BLaER1 (cell line): ENCODE results near the gene BIN1.

Experiments used
- H3K27ac ChIP-seq: shearing (Covaris generic); formaldehyde crosslinking; 2 replicates; pipeline ENCODE4 v1.8.1; 2022
- H3K27me3 ChIP-seq: shearing (Covaris generic); formaldehyde crosslinking; 2 replicates; pipeline ENCODE4 v1.8.1; 2022
- H3K36me3 ChIP-seq: shearing (Covaris generic); formaldehyde crosslinking; 2 replicates; pipeline ENCODE4 v1.8.1; 2022
- H3K4me1 ChIP-seq: shearing (Covaris generic); formaldehyde crosslinking; 2 replicates; pipeline ENCODE4 v1.8.1; 2022
- H3K4me2 ChIP-seq: shearing (Covaris generic); formaldehyde crosslinking; 2 replicates; pipeline ENCODE4 v1.8.1; 2022
- H3K4me3 ChIP-seq: shearing (Covaris generic); formaldehyde crosslinking; 2 replicates; pipeline ENCODE4 v1.8.1; 2022
- H3K9ac ChIP-seq: shearing (Covaris generic); formaldehyde crosslinking; 2 replicates; pipeline ENCODE4 v1.8.1; 2022
- H3K9me3 ChIP-seq: shearing (Covaris generic); formaldehyde crosslinking; 2 replicates; pipeline ENCODE4 v1.8.1; 2022
- H4K20me1 ChIP-seq: shearing (Covaris generic); formaldehyde crosslinking; 2 replicates; pipeline ENCODE4 v1.8.1; 2022
- Cebpa-rat ChIP-seq: shearing (Covaris generic); IDR thresholded peaks from 2 replicates; pipeline ENCODE4 v1.8.1; 2022

Gene BIN1

GRCh38 chr2:127145280-127145895 lies 38.4 kb upstream of the BIN1 start:
- Histone ChIP-seq H3K4me1 (peaks cover 17% of the 10 kb centered on the region), H3K36me3 (no peaks in the 10 kb centered on the region), H3K27me3 (no peaks in the 10 kb centered on the region), H3K27ac (no peak overlapping the region), H4K20me1 (no peaks in the 10 kb centered on the region), H3K9me3 (peaks cover under 1% of the 10 kb centered on the region), H3K4me2 (no peak overlapping the region), H3K9ac (no peak overlapping the region), H3K4me3 (no peak overlapping the region)
- TF ChIP-seq Cebpa-rat, result no peak

- Histone ChIP-seq H3K36me3 (no peaks in the 10 kb centered on the region), H3K27me3 (no peaks in the 10 kb centered on the region), H3K4me3 (no peak overlapping the region), H3K4me2 (peak overlapping the region; percentile 22), H4K20me1 (no peaks in the 10 kb centered on the region), H3K9ac (no peak overlapping the region; the same call in 1 of the 2 replicates), H3K27ac (no peak overlapping the region), H3K9me3 (no peaks in the 10 kb centered on the region), H3K4me1 (peaks cover 28% of the 10 kb centered on the region)
- no peak for TF ChIP-seq Cebpa-rat
Measured at GRCh38 chr2:127143841-127144782, 37.2 kb upstream of the BIN1 start.

GRCh38 chr2:127142663-127143630 lies 36.0 kb upstream of the BIN1 start:
- no peak overlapping the region for H3K4me2 ChIP-seq
- peaks cover 28% of the 10 kb centered on the region for H3K4me1 ChIP-seq
- no peaks in the 10 kb centered on the region for H3K9me3 ChIP-seq
- TF ChIP-seq Cebpa-rat, result no peak
- no peak overlapping the region for H3K4me3 ChIP-seq
- no peak overlapping the region for H3K9ac ChIP-seq
- H3K27me3 ChIP-seq, result no peaks in the 10 kb centered on the region
- no peaks in the 10 kb centered on the region for H3K36me3 ChIP-seq
- H4K20me1 ChIP-seq, result no peaks in the 10 kb centered on the region
- H3K27ac ChIP-seq, result no peak overlapping the region

- no peak overlapping the region for H3K9ac ChIP-seq
- H4K20me1 ChIP-seq, result no peaks in the 10 kb centered on the region
Measured at GRCh38 chr2:127140538-127140937, 33.6 kb upstream of the BIN1 start.

GRCh38 chr2:127139766-127140165 lies 32.8 kb upstream of the BIN1 start:
- Histone ChIP-seq H3K36me3 (no peaks in the 10 kb centered on the region), H3K9ac (no peak overlapping the region), H4K20me1 (no peaks in the 10 kb centered on the region), H3K27ac (no peak overlapping the region), H3K27me3 (no peaks in the 10 kb centered on the region), H3K4me3 (no peak overlapping the region), H3K9me3 (no peaks in the 10 kb centered on the region), H3K4me2 (peak overlapping the region; percentile 35), H3K4me1 (peaks cover 57% of the 10 kb centered on the region)
- TF ChIP-seq Cebpa-rat, result no peak

More at GRCh38 chr2:127140538-127140937, 33.6 kb upstream of the BIN1 start:
- no peak overlapping the region for H3K27ac ChIP-seq
- peak overlapping the region; percentile 35 for H3K4me2 ChIP-seq
- no peak for TF ChIP-seq Cebpa-rat
- no peaks in the 10 kb centered on the region for H3K9me3 ChIP-seq
- peaks cover 52% of the 10 kb centered on the region for H3K4me1 ChIP-seq
- H3K4me3 ChIP-seq, result no peak overlapping the region
- H3K36me3 ChIP-seq, result no peaks in the 10 kb centered on the region
- H3K27me3 ChIP-seq, result no peaks in the 10 kb centered on the region

GRCh38 chr2:127138281-127138680 lies 31.3 kb upstream of the BIN1 start:
- Histone ChIP-seq H3K4me2 (no peak overlapping the region), H3K27me3 (no peaks in the 10 kb centered on the region), H3K9ac (no peak overlapping the region), H3K4me3 (no peak overlapping the region), H4K20me1 (no peaks in the 10 kb centered on the region), H3K27ac (no peak overlapping the region), H3K4me1 (peaks cover 46% of the 10 kb centered on the region), H3K9me3 (no peaks in the 10 kb centered on the region), H3K36me3 (no peaks in the 10 kb centered on the region)
- TF ChIP-seq Cebpa-rat, result no peak

GRCh38 chr2:127137741-127138140 lies 30.8 kb upstream of the BIN1 start:
- no peaks in the 10 kb centered on the region for H3K27me3 ChIP-seq

GRCh38 chr2:127137225-127137624 lies 30.3 kb upstream of the BIN1 start:
- peak overlapping the region; percentile 60 for H3K4me2 ChIP-seq
- peaks cover 53% of the 10 kb centered on the region for H3K4me1 ChIP-seq
- no peak for TF ChIP-seq Cebpa-rat
- H3K9me3 ChIP-seq, result 0 out of 2 replicates have a peak, but pooled peaks cover 7% of the 10 kb centered on the region
- no peaks in the 10 kb centered on the region for H3K36me3 ChIP-seq
- H4K20me1 ChIP-seq, result no peaks in the 10 kb centered on the region
- 0 out of 2 replicates have a peak overlapping the region, but pooled peaks have one; percentile 27 for H3K27ac ChIP-seq
- no peaks in the 10 kb centered on the region for H3K27me3 ChIP-seq
- H3K9ac ChIP-seq, result no peak overlapping the region
- H3K4me3 ChIP-seq, result no peak overlapping the region

More at GRCh38 chr2:127137741-127138140, 30.8 kb upstream of the BIN1 start:
- Histone ChIP-seq H3K4me1 (peaks cover 52% of the 10 kb centered on the region), H3K9ac (no peak overlapping the region), H3K27ac (0 out of 2 replicates have a peak overlapping the region, but pooled peaks have one; percentile 27), H3K4me3 (no peak overlapping the region), H4K20me1 (no peaks in the 10 kb centered on the region), H3K36me3 (no peaks in the 10 kb centered on the region), H3K4me2 (peak overlapping the region; percentile 60), H3K9me3 (0 out of 2 replicates have a peak, but pooled peaks cover 5% of the 10 kb centered on the region)
- no peak for TF ChIP-seq Cebpa-rat
